Stimulated activated CD8-positive, alpha-beta memory T cell treated with anti-CD3 and anti-CD28 coated beads, Interleukin-4, amount 100 ng/mL, for 4 hours (primary cell): ENCODE results near the gene VTI1A.

Experiments used
- DNase-seq, 2 donors: peaks; one replicate each; pipeline ENCODE4 v3.0.0-alpha.2; 2020; ENCODE audit warnings: low read depth in 2 of 2, low spot score in 1 of 2

VTI1A gene

GRCh38 chr10:112775892-112776674 is 329.1 kb downstream of the VTI1A start:
- no peak for DNase-seq

DNA sequence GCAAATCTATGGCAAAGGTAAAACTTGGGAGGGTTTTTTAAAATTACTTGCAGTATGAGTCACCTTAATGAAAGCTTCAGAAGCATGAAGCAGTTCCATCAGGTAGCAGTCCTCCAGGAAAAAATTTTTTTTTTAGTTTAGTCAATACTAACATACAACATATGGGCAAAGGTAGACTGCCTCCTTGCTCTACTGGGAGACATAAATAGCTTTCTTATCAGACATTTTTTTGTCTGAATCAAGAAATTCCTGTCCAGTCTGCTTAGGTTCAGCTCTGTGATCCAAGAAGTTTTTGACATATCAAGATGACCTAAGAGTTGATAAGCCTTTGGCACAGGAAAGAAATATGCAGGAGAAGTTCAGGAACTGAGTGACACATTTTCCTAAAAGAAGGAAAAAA is 331.6 kb downstream of the VTI1A start:
- DNase-seq, result no peak

GRCh38 chr10:112779025-112779770 is 332.2 kb downstream of the VTI1A start:
- DNase-seq, result no peak

DNA sequence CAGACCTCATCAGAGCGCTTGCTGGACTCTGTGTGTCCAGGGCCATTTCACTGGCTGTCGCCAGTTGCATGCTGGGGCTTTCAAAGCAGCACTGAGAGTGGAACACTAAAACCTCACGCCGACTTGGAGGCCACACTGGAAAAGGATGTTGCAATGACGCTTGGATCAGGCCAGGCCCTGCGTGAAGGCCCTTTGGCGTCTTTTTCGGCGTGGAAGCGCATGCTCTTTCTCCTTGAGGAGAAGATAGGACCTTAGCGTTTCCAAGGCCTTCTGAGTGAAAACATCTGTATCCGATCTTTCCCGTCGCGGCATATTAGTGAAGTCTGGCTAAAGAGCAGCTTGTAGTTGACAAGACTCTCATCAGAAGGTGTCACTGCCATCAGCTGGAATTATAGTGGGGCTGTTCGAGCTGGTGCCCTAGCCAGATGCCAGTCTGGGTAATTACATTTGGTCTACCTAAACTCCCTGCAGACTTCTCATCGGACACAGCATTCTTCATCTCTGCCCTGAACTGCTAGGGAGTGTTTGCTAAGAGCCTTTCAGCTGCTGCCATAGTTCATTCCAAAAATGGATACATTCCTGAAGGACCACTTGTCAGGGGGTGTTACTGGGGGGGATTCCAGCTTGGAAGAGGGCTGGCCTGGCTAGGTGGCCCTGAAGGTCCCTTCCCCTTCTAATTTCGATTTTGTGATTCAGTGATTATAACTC is 335.3 kb downstream of the VTI1A start:
- no peak for DNase-seq

GRCh38 chr10:112783351-112784021 is 336.5 kb downstream of the VTI1A start:
- no peak for DNase-seq

DNA sequence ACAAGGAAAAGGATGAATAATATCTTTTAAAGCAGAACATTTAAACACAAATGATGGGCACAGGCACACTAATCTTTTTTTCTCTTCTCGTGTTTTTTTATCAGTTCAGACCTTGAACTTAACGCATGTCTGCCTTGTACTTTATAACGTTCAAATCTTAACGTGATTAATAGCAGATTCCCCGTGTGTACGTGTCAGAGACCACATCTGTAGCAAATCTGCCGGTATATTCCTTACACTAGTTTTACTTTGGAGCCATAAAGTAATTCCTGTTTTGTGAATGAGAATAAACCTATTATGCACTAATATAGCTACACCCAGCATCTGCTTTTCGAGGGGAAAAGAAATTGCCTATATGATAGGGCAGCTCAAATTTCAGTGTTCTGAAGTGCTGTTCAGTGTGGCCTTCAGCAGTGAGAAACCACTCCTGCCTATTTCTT is 337.0 kb downstream of the VTI1A start:
- DNase-seq, result no peak

DNA sequence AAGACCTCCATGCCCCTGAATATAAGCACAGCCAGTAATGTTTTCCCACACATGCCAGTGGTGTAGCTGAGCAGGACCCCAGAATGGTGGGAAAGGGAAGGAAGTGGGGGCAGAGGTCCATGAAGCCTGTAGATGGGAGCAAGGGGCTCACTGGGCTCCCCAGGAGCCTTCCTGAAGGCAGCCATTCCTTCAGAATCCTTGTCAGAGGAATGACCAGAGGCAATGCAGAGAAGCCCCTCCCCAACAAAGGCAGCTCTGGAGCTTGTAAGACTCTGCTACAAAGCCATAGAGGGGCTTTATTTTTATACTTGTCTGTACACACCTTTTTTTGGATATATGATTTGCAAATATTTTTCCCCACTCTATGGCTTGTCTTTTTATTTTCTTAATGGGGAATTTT is 338.1 kb downstream of the VTI1A start:
- DNase-seq, result no peak

- DNase-seq, result no peak
These were observed 342.2 kb downstream of the VTI1A start for GRCh38 chr10:112789248-112789647.

- DNase-seq, result no peak
These were observed 343.0 kb downstream of the VTI1A start for GRCh38 chr10:112790030-112790429.

DNA sequence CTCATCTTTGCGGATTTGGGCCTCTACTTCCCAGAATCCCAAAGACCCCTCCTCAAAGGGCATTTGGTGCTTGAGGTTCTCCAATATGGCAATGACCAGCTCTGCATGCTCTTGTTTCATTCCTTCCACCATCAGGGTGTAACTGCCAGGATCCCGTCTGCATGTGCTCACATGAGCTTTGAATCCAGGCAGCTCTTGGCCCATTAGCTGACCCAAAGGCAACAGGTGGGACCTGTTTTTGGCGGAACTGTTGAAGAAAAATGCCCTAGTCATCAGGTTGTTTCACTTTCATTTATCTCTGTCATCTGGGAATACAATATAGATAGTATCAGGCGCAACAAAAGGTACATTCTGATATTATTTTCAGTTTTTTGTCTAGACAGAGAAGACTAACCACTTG is 343.9 kb downstream of the VTI1A start:
- DNase-seq, result no peak

- no peak for DNase-seq
These were observed 344.4 kb downstream of the VTI1A start for GRCh38 chr10:112791447-112791846.

DNA sequence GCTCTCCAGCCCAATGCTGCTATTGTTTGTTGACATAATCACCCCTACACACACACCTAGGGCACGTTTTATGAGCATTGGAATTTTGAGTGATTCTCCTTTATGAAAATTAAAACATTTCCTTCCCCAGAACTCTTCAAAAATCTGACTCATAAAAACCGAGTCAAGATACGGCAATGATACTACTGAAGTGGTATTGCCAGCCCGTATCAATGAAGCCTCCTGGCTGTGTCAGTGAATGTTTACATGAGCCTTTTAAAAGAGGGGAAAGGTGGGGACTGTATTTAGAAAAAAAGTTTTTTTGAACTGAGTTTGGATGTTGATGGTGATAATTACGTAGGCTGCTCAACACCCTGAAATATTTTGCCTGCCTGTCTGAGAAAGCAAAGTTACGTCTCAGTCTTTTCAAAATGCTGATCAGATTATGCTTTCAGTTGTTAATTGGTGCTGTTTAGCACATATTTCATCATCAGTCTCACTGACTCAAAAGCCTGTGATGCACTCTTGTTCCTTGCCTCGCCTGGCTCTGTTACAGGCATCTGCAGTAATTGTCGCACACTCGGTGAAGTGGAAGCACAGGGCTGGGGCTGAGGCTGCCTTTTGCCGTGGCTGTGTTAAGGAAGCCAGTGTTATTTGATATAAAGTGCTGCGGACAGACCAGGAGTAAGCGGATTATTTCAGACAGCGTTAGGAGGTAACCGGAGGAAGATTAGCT is 345.6 kb downstream of the VTI1A start:
- DNase-seq, result no peak

GRCh38 chr10:112793202-112793921 is 346.3 kb downstream of the VTI1A start:
- DNase-seq, result no peak

DNA sequence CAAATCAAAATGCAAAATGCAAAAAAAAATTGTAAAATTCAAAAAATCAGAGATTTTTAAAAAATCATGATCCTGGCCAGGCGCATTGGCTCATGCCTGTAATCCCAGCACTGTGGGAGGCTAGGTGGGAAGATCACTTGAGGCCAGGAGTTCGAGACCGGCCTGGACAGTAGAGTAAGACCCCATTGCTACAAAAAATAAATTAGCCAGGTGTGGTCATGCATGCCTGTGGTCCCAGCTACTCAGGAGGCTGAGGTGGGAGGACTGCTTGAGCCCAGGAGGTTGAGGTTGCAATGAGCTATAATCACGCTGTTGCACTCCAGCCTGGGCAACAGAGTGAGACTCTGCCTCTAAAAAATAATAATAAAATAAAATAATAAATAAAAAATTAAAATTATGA is 347.2 kb downstream of the VTI1A start:
- no peak for DNase-seq

DNA sequence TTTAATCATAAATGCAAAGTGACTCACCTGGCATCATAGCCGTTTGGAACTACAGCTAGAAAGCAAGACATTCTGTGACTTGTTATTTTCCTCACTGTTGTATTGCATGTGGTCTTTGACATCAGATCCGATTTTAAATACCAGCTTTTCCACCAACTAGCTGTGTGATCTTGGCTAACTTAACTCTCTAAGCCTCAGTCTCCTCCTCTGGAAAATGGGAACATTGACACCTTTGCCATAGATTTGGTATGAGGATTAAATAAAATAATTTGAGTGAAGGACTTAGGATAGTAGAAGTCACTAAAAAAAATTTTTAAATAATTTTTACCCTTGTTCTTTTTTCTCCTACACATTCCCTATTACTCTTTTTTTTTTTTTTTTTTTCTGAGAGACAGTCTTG is 348.1 kb downstream of the VTI1A start:
- DNase-seq, result no peak

DNA sequence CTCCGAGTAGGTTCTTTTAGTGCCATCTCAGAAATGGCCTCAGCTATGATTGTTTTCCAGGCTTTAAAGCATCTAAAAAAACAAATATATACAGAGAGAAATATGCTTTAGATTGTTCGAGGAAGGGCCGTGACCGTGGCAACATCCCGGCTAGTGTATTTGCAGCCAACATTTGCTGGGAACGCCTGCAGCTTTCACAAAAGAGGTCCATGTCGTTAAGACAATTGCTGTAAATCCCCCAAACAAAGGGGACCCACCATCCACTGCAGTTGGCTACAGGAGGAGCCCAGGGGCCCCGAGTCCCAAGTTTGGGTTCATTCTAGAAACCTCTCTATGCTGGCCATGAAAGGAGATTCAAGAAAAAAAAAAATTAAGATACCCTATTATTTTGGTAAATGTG is 350.2 kb downstream of the VTI1A start:
- no peak for DNase-seq

GRCh38 chr10:112797855-112798254 is 350.8 kb downstream of the VTI1A start:
- DNase-seq, result no peak

GRCh38 chr10:112799038-112799437 is 352.0 kb downstream of the VTI1A start:
- no peak for DNase-seq

DNA sequence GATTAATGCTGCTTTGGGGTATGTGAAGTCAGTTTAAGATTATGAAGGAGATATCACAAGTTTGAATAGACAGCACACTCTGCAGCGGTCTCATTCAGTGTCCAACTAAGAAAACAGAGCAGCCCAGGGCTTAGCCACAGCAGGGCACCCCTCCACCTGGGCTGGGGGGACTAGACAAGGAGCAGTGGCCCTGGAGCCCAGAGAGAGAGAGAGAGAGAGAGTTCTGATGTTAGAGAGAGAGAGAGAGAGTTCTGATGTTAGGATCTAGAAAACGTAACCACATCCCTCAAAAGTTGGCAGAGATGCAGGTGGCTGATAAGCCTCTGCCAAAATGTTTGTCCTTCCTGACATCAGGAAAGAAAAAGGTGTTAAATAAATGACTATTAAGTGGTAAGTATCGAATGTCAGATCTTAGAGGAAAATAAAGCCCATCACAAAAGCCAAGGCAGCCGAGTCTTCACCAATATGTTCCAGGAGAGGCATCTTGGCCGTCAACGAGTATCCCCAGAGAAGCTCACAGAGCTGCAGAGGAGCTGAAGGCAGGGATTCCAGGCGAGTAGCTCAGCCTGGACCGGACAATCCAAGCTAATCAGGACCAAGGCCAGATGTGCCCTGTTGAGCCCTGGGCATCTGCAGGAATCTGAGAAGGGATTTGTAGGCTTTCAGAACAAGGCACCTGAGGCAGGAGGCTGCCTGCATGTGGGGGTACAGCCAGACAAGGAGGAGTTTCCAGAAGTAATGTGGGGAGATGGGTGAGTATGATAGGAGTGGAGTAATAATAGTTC is 352.9 kb downstream of the VTI1A start:
- no peak for DNase-seq
